Cerebellar cortex (tissue), 1 donor: Measurements from ENCODE around the gene IL5RA.

Experiments
- DNase-seq: peaks from one replicate; pipeline ENCODE4 v3.0.0-alpha.2; 2015; ENCODE audit warnings: low spot score

The IL5RA gene

DNA sequence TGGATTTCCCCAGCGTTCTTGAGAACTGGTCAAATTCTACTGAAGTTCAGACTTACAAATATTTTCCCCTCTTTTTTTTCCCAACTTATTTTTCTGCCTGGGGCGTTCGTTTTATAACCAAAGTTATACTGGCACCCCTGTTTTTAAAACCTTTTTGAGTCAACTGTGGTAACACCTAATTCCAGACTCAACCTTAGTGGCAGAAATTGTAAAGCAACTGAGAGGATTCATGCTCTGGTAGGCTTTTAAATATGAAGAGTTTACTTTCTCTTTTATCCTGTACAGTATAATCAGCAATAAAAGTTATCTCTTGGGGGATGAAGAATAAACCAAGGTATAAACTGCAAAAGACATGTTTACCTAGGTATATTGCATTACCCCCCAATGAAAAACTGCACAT lies 2.3 kb downstream of the IL5RA start:
- no peak for DNase-seq

- DNase-seq = no peak
These were observed 3.0 kb downstream of the IL5RA start for GRCh38 chr3:3107181-3107580.

- DNase-seq = no peak
These were observed 4.4 kb downstream of the IL5RA start for GRCh38 chr3:3105815-3106214.

- no peak for DNase-seq
These were observed 4.9 kb downstream of the IL5RA start for GRCh38 chr3:3105246-3105645.

DNA sequence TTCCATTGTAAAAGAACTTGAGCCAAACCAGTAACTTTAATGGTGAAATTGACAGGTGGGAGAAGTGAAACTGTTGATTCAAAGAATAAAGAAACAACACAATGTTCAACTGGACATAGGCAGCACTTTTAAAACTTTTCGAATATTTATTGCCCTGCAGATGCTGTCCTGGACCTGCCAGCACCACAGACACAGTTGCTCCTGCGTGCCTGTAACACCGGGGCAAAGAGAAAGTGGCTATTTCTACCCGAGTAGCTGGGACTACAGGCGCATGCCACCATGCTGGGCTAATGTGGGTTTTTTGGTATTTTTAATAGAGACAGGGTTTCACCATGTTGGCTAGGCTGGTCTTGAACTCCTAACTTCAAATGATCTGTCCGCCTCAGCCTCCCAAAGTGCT lies 7.4 kb downstream of the IL5RA start:
- DNase-seq = no peak

DNA sequence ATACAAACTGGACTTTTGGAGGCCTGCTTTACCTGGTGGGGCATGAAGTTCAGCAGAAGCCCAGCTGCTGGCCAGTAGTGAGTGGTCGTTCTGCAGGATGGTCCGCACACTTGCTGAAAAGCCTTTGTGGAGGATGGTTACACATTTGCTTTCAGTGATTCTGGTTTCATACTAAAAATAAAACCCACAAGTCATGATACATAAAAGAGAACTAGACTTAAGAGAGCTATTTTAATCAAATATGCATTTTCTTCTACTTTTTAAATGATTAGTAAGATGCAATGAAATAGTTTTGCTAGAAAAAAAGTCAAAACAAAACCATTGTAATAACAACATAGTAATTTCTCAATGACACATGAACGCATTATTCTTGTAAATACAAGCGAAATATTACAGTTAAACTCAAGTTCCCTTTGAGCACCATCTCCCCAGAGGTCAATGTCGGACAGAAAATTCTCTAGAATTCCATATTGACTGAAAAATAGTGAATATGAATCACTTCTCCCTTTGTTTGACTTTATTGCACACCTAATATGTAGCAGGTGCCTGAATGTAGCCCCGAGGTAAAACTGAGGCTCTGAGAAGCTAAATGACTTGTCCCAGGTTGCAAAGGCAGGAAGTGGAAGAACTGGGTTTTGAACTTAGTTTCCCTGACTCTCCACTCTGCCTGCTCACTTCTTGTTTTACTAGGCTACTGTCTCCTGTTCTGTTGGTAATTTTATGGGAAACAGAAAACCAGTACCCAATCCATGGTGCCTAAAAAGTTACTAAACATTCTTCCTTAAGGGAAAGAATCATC lies 8.3 kb downstream of the IL5RA start:
- DNase-seq = no peak

DNA sequence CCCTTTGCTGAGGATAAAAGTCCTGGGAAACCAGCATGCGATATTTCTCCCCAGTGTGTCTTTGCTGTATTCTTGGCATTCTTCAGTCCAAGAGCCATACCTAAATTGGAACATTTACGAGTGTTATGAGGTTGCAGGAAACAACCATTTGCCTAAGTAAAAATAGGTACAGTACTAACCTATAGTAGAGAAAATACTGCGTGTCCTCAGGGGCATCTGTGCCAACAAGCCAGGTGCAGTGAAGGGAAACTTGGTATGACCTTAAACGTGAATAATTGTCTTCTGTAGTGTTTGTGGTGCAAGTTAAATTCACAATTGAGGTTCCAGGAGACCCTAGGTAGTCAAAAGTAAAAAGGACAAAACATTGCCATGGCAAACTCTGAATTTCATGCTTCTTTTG lies 12.2 kb downstream of the IL5RA start:
- DNase-seq = no peak

DNA sequence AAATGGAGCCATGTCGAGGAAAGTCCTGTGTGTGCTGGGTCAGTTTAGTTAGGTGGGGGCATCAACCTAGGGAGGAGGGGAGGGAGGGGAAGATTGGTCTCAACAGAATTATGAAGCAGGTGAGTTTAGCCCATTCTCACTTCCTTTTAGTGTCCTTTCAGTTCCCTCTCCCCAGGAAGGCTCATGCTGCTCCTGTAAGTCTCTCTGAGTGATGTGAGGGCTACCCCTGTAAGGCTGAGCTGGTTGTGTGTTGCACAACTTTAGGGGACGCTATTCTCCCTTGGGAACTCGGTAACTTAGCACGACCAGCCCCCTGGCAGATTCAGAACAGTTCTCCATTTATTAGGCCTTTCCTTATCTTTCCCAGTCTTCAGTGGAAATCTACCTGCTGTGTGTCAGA lies 21.2 kb downstream of the IL5RA start:
- no peak for DNase-seq

GRCh38 chr3:3087716-3088465 lies 22.3 kb downstream of the IL5RA start:
- DNase-seq = no peak

DNA sequence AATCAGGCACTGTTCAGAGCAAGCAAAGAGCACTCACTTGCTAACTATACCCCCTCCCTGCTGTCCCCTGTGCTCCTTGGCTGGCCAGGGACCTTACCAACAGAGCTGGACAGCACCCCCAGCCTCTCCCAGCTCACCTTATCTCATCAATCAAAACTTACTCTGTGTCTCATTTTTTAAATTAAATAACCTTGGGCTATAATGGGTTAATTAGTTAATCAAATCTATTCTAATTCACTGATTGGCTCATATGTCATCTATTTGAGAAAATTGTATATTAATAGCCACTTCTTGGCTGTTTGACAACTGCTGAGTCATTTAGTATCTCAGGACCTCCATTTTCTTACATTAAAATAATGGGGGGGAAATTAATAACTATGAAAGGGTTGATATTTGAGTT lies 22.9 kb downstream of the IL5RA start:
- no peak for DNase-seq

- DNase-seq = no peak
These were observed 23.9 kb downstream of the IL5RA start for GRCh38 chr3:3086239-3086638.

- DNase-seq = no peak
These were observed 24.4 kb downstream of the IL5RA start for GRCh38 chr3:3085782-3086181.

DNA sequence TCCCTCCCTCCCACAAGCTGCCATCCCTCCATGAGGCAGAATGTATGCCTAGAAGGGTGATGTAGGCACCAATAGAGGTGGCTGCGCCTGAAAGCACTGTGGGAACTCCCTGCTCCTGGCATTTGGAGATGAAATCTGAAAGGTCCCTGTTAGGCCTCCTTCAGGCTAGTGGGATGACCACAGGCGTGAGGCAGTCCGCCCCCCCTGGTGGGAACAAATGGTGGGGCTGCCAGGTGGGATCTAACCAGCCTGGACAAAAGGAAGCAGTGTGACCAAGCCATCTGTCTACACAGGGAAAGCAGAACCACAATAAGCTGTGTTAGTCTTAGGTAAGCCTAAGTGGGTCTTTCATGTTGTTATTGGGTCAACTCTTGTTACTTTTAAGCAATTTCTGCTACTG lies 25.3 kb downstream of the IL5RA start:
- no peak for DNase-seq

DNA sequence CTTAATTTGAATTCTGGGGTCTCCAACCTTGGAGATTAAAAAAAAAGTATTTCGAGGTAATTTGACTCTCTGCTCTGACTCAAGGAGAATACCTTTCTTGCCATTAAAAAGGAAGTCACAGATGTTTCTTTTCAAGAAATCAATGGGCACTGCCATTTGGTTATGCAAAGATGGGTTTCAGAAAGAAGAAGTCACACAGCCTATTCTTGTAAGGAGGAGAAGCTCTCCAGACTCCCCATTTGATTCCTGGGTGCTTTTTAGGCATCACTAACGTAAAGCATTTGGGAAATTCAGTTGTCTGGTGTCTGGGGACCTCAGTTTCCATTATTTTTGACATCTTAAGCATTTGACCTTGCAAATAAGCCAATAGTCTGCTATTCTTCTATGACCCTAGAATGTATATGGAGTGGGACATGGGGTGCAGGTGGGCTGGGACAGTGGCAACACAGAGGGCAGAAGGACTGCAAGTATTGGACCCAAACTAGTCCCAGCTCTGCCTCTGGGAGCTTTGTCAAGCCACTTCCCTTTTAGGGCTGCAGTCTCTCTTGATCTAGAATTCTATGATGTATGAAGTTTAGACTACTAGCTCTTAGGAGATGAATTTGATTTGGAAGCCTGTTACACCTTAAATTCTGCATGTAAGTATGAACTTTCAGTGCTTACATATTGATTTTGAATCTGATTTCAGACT lies 27.8 kb downstream of the IL5RA start:
- no peak for DNase-seq

DNA sequence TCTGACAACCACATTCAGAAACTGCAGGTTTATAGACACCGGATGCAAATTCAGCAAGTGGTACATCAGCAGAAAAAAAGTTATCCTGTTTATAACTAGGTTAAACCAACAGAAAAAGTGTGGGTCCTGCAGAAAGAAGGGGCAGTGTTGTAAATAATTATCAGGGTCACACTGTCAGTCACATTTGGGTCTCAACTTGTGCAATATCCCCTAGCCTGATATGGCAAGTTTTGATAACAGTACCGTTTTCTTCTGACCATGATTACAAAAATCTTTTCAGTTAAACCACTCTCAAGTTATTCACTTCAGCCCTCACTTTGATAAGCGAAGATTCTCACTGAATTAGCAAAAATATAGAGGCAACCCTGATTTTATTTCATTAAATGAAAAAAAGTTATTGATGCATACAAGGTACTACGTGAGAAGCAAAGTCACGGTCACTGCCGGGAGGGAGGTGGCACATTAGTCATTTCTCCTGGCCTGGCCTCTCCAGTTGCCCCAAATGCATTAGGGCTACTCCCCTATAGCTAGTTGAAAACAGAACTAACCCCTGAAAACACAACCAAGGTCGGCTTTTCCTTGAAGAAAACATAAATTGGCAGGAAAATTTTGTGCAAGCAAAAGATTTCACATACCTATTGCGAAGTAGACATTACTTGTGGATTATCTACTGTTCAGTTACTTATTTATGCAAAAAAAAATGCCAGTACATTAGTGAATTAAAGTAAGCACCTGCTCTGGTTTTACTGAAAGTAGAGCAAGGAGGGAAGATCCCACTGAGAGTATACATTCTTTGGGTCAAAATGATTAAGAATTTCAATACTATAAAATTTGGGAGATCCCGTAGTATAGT lies 28.6 kb downstream of the IL5RA start:
- DNase-seq = no peak

GRCh38 chr3:3080309-3080708 lies 29.9 kb downstream of the IL5RA start:
- DNase-seq = no peak

DNA sequence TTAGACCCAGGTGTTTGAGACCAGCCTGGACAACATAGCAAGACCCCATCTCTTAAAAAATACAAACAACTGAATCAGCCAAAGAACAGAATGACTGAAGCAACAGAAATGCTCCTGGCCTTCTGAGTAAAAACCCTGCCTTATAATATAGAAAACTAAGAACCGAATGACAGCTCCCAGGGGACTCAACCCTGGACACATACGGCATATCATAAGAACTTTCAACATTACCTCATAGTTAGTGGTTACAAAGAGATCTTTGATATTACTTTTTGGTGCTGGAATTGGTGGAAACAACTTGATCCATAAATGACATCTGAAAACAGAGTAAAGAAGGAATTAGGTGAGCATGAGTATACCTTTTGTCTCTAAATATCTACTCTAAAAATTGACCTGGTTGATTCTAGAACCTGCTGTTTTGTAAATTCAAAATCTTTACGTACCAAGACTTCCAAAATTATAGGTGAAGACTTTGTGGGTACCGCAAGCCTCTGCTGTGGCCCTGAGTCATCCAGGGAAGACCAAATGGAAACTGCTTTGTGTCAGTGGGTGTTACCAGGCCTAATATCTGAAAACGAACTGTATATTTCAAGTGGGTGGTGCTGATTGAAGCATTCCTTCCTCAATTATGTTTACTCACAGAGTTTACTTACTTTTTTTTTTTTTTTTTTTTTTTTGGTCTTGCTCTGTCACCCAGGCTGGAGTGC lies 35.5 kb downstream of the IL5RA start:
- DNase-seq = no peak

GRCh38 chr3:3071136-3071535 lies 39.0 kb downstream of the IL5RA start:
- DNase-seq = no peak

DNA sequence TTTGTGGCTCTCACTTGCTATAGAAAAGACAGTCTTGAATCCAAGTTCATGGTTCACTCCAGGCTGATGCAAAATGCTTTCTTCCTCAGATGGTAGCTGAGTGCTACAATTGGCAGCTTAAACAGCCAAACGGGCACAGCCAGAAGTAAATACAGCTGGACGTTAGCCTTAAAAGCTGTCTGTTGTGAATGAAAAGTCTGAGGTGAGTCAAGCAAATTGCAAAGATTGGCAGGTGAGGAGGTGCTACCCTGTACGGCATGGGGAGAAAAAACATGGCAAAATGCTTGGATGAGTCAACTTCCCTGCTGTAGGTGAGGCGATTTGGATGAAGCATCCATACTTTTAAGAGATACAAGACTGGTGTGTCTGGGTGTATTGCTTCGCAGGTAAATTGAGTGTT lies 40.5 kb downstream of the IL5RA start:
- DNase-seq = no peak

DNA sequence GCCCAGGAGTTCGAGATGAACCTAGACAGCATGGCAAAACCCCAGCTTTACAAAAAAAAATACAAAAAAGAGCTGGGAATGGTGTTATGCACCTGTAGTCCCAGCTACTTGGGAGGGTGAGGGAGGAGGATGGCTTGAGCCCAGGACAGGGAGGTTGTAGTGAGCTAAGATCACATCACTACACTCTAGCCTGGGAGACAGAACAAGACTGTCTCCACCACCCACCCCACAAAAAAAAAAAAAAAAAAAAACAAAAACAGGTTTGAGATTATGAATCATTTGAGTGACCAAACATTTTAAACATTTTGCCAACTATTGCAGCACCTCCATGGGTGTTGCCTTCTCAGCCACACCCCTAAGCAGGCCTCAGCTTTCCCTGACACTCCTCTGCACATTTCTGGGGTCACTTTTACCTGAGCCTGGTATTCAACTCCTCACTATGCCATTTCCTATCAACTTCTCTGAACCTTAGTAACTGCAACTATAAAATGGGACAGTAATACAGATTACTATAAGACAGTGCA lies 41.8 kb downstream of the IL5RA start:
- DNase-seq = no peak

GRCh38 chr3:3066910-3067309 lies 43.3 kb downstream of the IL5RA start:
- no peak for DNase-seq
